Medulla oblongata (tissue), 1 donor: Measurements from ENCODE around the gene VEGFD.

Experiments
- DNase-seq: peaks from one replicate; pipeline ENCODE4 v3.0.0-alpha.2; 2015; ENCODE audit errors: extremely low spot score

The VEGFD gene

GRCh38 chrX:15359701-15360100 is 24.5 kb downstream of the VEGFD start:
- no peak for DNase-seq

- DNase-seq: no peak
Measured at GRCh38 chrX:15358533-15358932, 25.7 kb downstream of the VEGFD start.

- DNase-seq: no peak
Measured at GRCh38 chrX:15356444-15356843, 27.8 kb downstream of the VEGFD start.

- peak; percentile 4 for DNase-seq
Measured at GRCh38 chrX:15350329-15350996, 33.8 kb downstream of the VEGFD start.

- DNase-seq: peak; percentile 86
Measured at GRCh38 chrX:15349046-15349445, 35.2 kb downstream of the VEGFD start.

GRCh38 chrX:15345976-15346375 is 38.2 kb downstream of the VEGFD start:
- no peak for DNase-seq

- no peak for DNase-seq
Measured at GRCh38 chrX:15344106-15344505, 40.1 kb downstream of the VEGFD start.

- DNase-seq: no peak
Measured at GRCh38 chrX:15343075-15343476, 41.1 kb downstream of the VEGFD start.

- no peak for DNase-seq
Measured at GRCh38 chrX:15340867-15341266, 43.3 kb downstream of the VEGFD start.

GRCh38 chrX:15336023-15336413 is 48.2 kb downstream of the VEGFD start:
- DNase-seq: peak; percentile 16

GRCh38 chrX:15335135-15336022 is 48.8 kb downstream of the VEGFD start, which contains the start of gene PIGA:
Gene PIGA (minus strand): TSS chrX:15335523. CDS start chrX:15331930, 3,593 bp downstream.
- DNase-seq: peak; percentile 96

- peak; percentile 12 for DNase-seq
Measured at GRCh38 chrX:15334561-15334960, 49.7 kb downstream of the VEGFD start.

GRCh38 chrX:15328821-15329220 is 55.4 kb downstream of the VEGFD start:
- DNase-seq: no peak

- no peak for DNase-seq
Measured at GRCh38 chrX:15328131-15328530, 56.1 kb downstream of the VEGFD start.

- DNase-seq: no peak
Measured at GRCh38 chrX:15322472-15322871, 61.7 kb downstream of the VEGFD start.

GRCh38 chrX:15322072-15322471 is 62.1 kb downstream of the VEGFD start:
- DNase-seq: no peak

- peak; percentile 55 for DNase-seq
Measured at GRCh38 chrX:15321447-15321846, 62.8 kb downstream of the VEGFD start.

GRCh38 chrX:15320297-15320696 is 63.9 kb downstream of the VEGFD start:
- no peak for DNase-seq

- peak; percentile 73 for DNase-seq
Measured at GRCh38 chrX:15319075-15319474, 65.1 kb downstream of the VEGFD start.

GRCh38 chrX:15315509-15315908 is 68.7 kb downstream of the VEGFD start, which contains the start of gene ASB11:
Gene ASB11 (minus strand): TSS chrX:15315640. CDS start chrX:15315605, 35 bp downstream.
- DNase-seq: no peak

GRCh38 chrX:15314472-15314871 is 69.7 kb downstream of the VEGFD start:
- no peak for DNase-seq

- DNase-seq: no peak
Measured at GRCh38 chrX:15311119-15311518, 73.1 kb downstream of the VEGFD start.

GRCh38 chrX:15310117-15310516 is 74.1 kb downstream of the VEGFD start:
- peak; percentile 54 for DNase-seq
